K562 (cell line): ENCODE measurements around the gene MTCH2. TPM values are rescaled to one million over a fixed set of nuclear protein-coding genes. Genes with fewer than 3 reads are reported as not detected.

Source experiments
- ATAC-seq: fragments of 200-7000 bp; cut with Tn5 transposase; 3 replicates; pipeline ENCODE4 v1.9.1; 2020; ENCODE audit warnings: moderate library complexity
- BruUV-seq: library from RNA; stranded (reverse); fragments of 400-500 nt; replicated peaks from 2 replicates; lab custom pipeline; 2021; lab: Mats Ljungman, UMichigan
- CTCF ChIA-PET: fragments of 300-600 bp; formaldehyde crosslinking; extraction: SDS; loops from one replicate; lab custom pipeline; 2021; ENCODE audit warnings: low intra/inter-chr PET ratio; lab: Yijun Ruan, JAX
- POLR2A ChIA-PET: fragments of 300-600, 350-650 bp; sonication (Branson Sonifier 250); formaldehyde crosslinking; extraction: SDS; loops from one replicate; lab custom pipeline; 2021; ENCODE audit warnings: antibody characterized with exemption, inconsistent platforms; lab: Yijun Ruan, JAX
- DNase-seq, 4 experiments: peaks; one replicate each; pipeline versions ENCODE4 v3.0.0 to v3.0.0-alpha.2; 2011 to 2018; ENCODE audit warnings: low spot score in 3 of 4, mixed read lengths in 3 of 4; ENCODE audit errors: extremely low read depth in 1 of 4
- FAIRE-seq: peaks from 2 replicates; lab custom pipeline; 2011; peaks lifted over from hg19 to GRCh38; lab: Jason Lieb, UNC
- H2AFZ ChIP-seq: 2 replicates; pipeline ENCODE4 v1.6.0; 2011; ENCODE audit warnings: low read depth, low read length, control low read depth, inconsistent platforms
- H3K27ac ChIP-seq: fragments of 200-600 bp; 3 replicates; pipeline ENCODE4 v1.8.0; 2011; ENCODE audit warnings: low read depth, mild to moderate bottlenecking, control low read depth, inconsistent platforms, low read length, moderate library complexity, mixed read lengths; ENCODE audit errors: extremely low read depth
- H3K27me3 ChIP-seq, 2 experiments: fragments of 300-600 bp in 1 of 2; 2 replicates in 1 of 2; 3 replicates in 1 of 2; pipeline versions ENCODE4 v1.6.0 to v1.8.0; 2011; ENCODE audit warnings: inconsistent platforms in 2 of 2, low read length in 2 of 2, mild to moderate bottlenecking in 1 of 2, mixed read lengths in 1 of 2, moderate library complexity in 1 of 2; ENCODE audit not compliant: control insufficient read depth in 2 of 2, insufficient read depth in 2 of 2
- H3K36me3 ChIP-seq: fragments of 300-600 bp; 3 replicates; pipeline ENCODE4 v1.8.0; 2011; ENCODE audit warnings: mild to moderate bottlenecking, low read length, inconsistent platforms; ENCODE audit not compliant: control insufficient read depth, insufficient read depth
- H3K4me1 ChIP-seq, 2 experiments: fragments of 200-600 bp in 1 of 2; replicated peaks in 1 of 2; 2 replicates in 1 of 2; 3 replicates in 1 of 2; pipeline versions ENCODE4 v1.5.1 to v1.8.0; 2011; ENCODE audit warnings: inconsistent platforms in 2 of 2, low read length in 2 of 2, mild to moderate bottlenecking in 1 of 2, mixed read lengths in 1 of 2, moderate library complexity in 1 of 2; ENCODE audit not compliant: control insufficient read depth in 2 of 2, insufficient read depth in 2 of 2
- H3K4me2 ChIP-seq: 2 replicates; pipeline ENCODE4 v1.6.1; 2011; ENCODE audit warnings: low read length, control low read depth, inconsistent platforms, mixed read lengths; ENCODE audit not compliant: insufficient read depth
- H3K4me3 ChIP-seq: fragments of 200-600 bp; sonication (generic), shearing (Covaris generic); 2 replicates; pipeline ENCODE4 v1.5.1; 2016; ENCODE audit warnings: control low read depth, inconsistent platforms
- H3K79me2 ChIP-seq: fragments of 200-600 bp; 3 replicates; pipeline ENCODE4 v1.8.0; 2011; ENCODE audit warnings: low read length, inconsistent platforms; ENCODE audit not compliant: control insufficient read depth, insufficient read depth
- H3K9ac ChIP-seq, 2 experiments: 2 replicates each; pipeline versions ENCODE4 v1.6.0 to v1.6.1; 2011; ENCODE audit warnings: low read depth in 2 of 2, low read length in 2 of 2, control low read depth in 1 of 2, inconsistent platforms in 1 of 2, mild to moderate bottlenecking in 1 of 2, mixed read lengths in 1 of 2; ENCODE audit not compliant: insufficient read depth in 1 of 2
- H3K9me1 ChIP-seq: one replicate; pipeline ENCODE4 v1.6.0; 2011; ENCODE audit warnings: inconsistent platforms, mild to moderate bottlenecking, low read length, moderate library complexity; ENCODE audit not compliant: control insufficient read depth, insufficient read depth
- H3K9me3 ChIP-seq: replicated peaks from 2 replicates; pipeline ENCODE4 v1.5.1; 2011; ENCODE audit warnings: low read depth, low read length, inconsistent platforms; ENCODE audit not compliant: control insufficient read depth, insufficient read depth
- H4K20me1 ChIP-seq: replicated peaks from 2 replicates; pipeline ENCODE4 v1.6.1; 2011; ENCODE audit warnings: low read length, inconsistent platforms, mixed read lengths; ENCODE audit not compliant: control insufficient read depth, insufficient read depth
- GATA2 ChIP-seq: sonication (generic); formaldehyde crosslinking; IDR thresholded peaks from 2 replicates; pipeline ENCODE4 v1.4.0; 2020; ENCODE audit warnings: mild to moderate bottlenecking, missing genetic modification reagents
- POLR3A ChIP-seq: IDR thresholded peaks from 2 replicates; pipeline ENCODE4 v1.6.1; 2011; ENCODE audit warnings: borderline replicate concordance, mild to moderate bottlenecking, moderate library complexity; ENCODE audit not compliant: insufficient read length, insufficient read depth; ENCODE audit errors: extremely low read depth
- SMAD4 ChIP-seq: fragments of 250-450 bp; sonication (Bioruptor Pico); conservative IDR thresholded peaks from 2 replicates; pipeline ENCODE4 v1.8.0; 2021; ENCODE audit warnings: inconsistent platforms, mild to moderate bottlenecking, moderate library complexity
- XRCC4 ChIP-seq: IDR thresholded peaks from one replicate; pipeline ENCODE4 v1.6.1; 2011; ENCODE audit not compliant: insufficient read depth, insufficient read length; ENCODE audit errors: extremely low read depth
- XRCC5 ChIP-seq: fragments of 200-400 bp; formaldehyde crosslinking; IDR thresholded peaks from 2 replicates; pipeline ENCODE4 v1.6.1; 2017; ENCODE audit warnings: low read depth, mild to moderate bottlenecking, low read length
- WGBS: fragments of 100-300 bp; shearing (Covaris generic); methylation state at CpG from one replicate; pipeline ENCODE4 v1.1.6; 2016; ENCODE audit warnings: low coverage, mixed read lengths; ENCODE audit not compliant: insufficient coverage; ENCODE audit errors: missing lambda C conversion rate; 5-methylcytosine and 5-hydroxymethylcytosine counted together
- in situ Hi-C: fragments of 300-500 bp; cut with MboI; formaldehyde crosslinking; loops from 4 replicates; pipeline ENCODE4 v1.15.0; 2018; ENCODE audit warnings: inconsistent platforms, mixed read lengths
- intact Hi-C: fragments of 100-400 bp; cut with micrococcal nuclease; formaldehyde crosslinking; loops from 2 replicates; pipeline ENCODE4 v1.14.2; 2022
- polyA plus RNA-seq, 8 experiments: library from polyadenylated mRNA; depleted of rRNA in 4 of 8; stranded (reverse) in 5 of 8; unstranded in 3 of 8; fragments of >200 nt; fragmentation: Nextera tagmentation in 2 of 8; fragmentation: Illumina TruSeq in 1 of 8; extraction: Ambion mirVana in 2 of 8; extraction: Trizol in 1 of 8; gene quantifications; 2 replicates each; pipeline versions ENCODE4 v1.2.1 to v1.2.3, GENCODE V29; 2011 to 2014; ENCODE audit warnings: inconsistent platforms in 1 of 8, missing spikeins in 1 of 8
- total RNA-seq, 7 experiments: library from RNA; depleted of rRNA in 6 of 7; stranded (reverse); fragments of >200 nt in 6 of 7; fragmentation: Illumina TruSeq in 2 of 7; extraction: Trizol in 2 of 7; gene quantifications; 2 replicates each; pipeline versions ENCODE4 v1.2.1 to v1.2.3, GENCODE V29; 2011 to 2021; ENCODE audit warnings: low replicate concordance in 1 of 7
- TF ChIP-seq, protein P1 (sequence below): fragments of 450-650 bp; formaldehyde crosslinking; IDR thresholded peaks from 2 replicates; pipeline ENCODE4 v1.4.0; 2020; ENCODE audit warnings: mild to moderate bottlenecking, mixed read lengths
- TF ChIP-seq, protein P2 (sequence below): fragments of 200-800 bp; sonication (Bioruptor generic); IDR thresholded peaks from 2 replicates; pipeline ENCODE4 v1.6.1; 2016; ENCODE audit warnings: missing genetic modification characterization, missing compliant biosample characterization

MTCH2 gene
- total and polyA plus RNA-seq, 9 of the 15 experiments (the other 6 are each of a cell fraction or from before 2014, with no cell fraction given) = 95.4 to 620 (median 198) TPM

DNA sequence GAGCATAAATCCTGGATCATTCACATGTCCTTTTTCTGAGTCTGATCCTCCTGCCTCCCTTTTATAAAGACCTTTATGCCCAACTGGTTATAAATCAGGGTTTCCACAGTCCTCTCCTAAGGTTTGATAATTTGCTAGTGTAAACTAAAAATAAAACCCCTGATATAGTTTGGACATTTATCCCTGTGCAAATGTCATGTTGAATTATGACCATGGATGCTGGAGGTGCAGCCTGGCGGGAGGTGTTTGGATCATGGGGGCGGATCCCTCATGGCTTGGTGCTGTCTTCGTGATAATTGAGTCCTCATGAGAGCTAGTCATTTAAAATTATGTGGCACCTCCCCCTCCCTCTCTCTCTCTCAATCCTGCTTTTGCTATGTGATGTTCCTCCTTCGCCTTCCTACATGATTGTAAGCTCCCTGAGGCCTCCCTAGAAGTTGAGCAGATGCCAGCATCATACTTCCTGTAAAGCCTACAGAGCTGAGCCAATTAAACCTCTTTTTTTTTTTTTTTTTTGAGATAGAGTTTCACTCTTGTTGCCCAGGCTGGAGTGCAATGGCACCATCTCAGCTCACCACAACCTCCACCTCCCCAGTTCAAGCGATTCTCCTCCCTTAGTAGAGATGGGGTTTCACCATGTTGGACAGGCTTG is 9.6 kb upstream of the MTCH2 start:
- no peak overlapping the region for H2AFZ ChIP-seq
- H3K4me3 ChIP-seq = no peak overlapping the region
- in situ Hi-C loops (no loop called here), intact Hi-C loops (no loop called here)
- H3K4me2 ChIP-seq = no peak overlapping the region
- FAIRE-seq (no peak), ATAC-seq (no peak), DNase-seq (no peak)
- no peaks in the 10 kb centered on the region for H3K4me1 ChIP-seq
- no peak overlapping the region for H3K27ac ChIP-seq
- ChIA-PET CTCF (no interaction called here), POLR2A (interaction anchor here (0.6 to 1.6 kb wide), 2 partner anchors 9 to 13 kb away, joined by 3 to 5 read pairs; no protein-coding TSS in a partner anchor)
- no peaks in the 10 kb centered on the region for H3K27me3 ChIP-seq
- no peaks in the 10 kb centered on the region for H3K79me2 ChIP-seq
- H3K9me3 ChIP-seq = peaks cover 4% of the 10 kb centered on the region; the same call in 1 of the 2 replicates
- 50% methylated on average over 5 of the region's 5 CpGs for WGBS
- no TSS peak for BruUV-seq
- H3K36me3 ChIP-seq = no peaks in the 10 kb centered on the region
- H3K9me1 ChIP-seq = no peaks in the 10 kb centered on the region
- no peak overlapping the region for H3K9ac ChIP-seq
- H4K20me1 ChIP-seq = no peaks in the 10 kb centered on the region
- TF ChIP-seq XRCC4 (no peak), GATA2 (CRISPR knock-in tag) (no peak), SMAD4 (CRISPR knock-in tag) (no peak), XRCC5 (no peak), POLR3A (no peak)
- TF ChIP-seq, protein P1, sequence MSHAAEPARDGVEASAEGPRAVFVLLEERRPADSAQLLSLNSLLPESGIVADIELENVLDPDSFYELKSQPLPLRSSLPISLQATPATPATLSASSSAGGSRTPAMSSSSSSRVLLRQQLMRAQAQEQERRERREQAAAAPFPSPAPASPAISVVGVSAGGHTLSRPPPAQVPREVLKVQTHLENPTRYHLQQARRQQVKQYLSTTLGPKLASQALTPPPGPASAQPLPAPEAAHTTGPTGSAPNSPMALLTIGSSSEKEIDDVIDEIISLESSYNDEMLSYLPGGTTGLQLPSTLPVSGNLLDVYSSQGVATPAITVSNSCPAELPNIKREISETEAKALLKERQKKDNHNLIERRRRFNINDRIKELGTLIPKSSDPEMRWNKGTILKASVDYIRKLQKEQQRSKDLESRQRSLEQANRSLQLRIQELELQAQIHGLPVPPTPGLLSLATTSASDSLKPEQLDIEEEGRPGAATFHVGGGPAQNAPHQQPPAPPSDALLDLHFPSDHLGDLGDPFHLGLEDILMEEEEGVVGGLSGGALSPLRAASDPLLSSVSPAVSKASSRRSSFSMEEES (CRISPR knock-in tag) = no peak
- TF ChIP-seq, protein P2, sequence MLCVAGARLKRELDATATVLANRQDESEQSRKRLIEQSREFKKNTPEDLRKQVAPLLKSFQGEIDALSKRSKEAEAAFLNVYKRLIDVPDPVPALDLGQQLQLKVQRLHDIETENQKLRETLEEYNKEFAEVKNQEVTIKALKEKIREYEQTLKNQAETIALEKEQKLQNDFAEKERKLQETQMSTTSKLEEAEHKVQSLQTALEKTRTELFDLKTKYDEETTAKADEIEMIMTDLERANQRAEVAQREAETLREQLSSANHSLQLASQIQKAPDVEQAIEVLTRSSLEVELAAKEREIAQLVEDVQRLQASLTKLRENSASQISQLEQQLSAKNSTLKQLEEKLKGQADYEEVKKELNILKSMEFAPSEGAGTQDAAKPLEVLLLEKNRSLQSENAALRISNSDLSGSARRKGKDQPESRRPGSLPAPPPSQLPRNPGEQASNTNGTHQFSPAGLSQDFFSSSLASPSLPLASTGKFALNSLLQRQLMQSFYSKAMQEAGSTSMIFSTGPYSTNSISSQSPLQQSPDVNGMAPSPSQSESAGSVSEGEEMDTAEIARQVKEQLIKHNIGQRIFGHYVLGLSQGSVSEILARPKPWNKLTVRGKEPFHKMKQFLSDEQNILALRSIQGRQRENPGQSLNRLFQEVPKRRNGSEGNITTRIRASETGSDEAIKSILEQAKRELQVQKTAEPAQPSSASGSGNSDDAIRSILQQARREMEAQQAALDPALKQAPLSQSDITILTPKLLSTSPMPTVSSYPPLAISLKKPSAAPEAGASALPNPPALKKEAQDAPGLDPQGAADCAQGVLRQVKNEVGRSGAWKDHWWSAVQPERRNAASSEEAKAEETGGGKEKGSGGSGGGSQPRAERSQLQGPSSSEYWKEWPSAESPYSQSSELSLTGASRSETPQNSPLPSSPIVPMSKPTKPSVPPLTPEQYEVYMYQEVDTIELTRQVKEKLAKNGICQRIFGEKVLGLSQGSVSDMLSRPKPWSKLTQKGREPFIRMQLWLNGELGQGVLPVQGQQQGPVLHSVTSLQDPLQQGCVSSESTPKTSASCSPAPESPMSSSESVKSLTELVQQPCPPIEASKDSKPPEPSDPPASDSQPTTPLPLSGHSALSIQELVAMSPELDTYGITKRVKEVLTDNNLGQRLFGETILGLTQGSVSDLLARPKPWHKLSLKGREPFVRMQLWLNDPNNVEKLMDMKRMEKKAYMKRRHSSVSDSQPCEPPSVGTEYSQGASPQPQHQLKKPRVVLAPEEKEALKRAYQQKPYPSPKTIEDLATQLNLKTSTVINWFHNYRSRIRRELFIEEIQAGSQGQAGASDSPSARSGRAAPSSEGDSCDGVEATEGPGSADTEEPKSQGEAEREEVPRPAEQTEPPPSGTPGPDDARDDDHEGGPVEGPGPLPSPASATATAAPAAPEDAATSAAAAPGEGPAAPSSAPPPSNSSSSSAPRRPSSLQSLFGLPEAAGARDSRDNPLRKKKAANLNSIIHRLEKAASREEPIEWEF (CRISPR knock-in tag) = no peak
